ENCODE measurements around the gene SLC16A12. TPM values are rescaled to one million over a fixed set of nuclear protein-coding genes. Genes with fewer than 3 reads are reported as not detected.

The SLC16A12 gene
- total and polyA plus RNA-seq, 2 of the 13 experiments (the other 11 are each of a cell fraction or from before 2014, with no cell fraction given): 0.02 TPM; not detected in 1

DNA sequence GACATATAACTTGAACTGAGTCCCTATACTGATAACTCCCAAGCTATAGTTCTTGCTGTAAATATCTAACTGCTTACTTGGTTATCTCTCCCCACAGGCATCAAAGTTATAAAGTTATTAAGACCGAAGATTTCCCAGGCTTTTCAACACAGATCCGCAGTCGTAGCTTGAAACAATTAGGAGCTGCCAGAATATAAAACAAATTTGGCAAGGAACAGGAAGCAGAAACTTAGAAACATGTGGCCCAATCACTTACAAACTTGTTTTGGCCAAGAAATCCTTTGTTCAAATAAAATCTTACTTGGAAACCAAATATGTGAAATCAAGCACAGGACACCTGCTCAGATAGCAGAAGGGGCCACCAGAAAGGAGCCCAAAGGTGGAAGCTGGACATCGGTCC, 9.0 kb downstream of the SLC16A12 start:
- Histone ChIP-seq H2AFZ (ENCODE audit: low read length) (no peak overlapping the region), H3K4me1 (ENCODE audit: insufficient read depth, low read length) (no peaks in the 10 kb centered on the region), H3K4me3 (replicated peaks in 1 of 3; ENCODE audit: insufficient read depth in 1 of 3, low read depth in 2 of 3, low read length in 3 of 3) (no peak overlapping the region), H4K20me1 (ENCODE audit: insufficient read depth, low read length) (no peaks in the 10 kb centered on the region), H3K36me3 (replicated peaks in 1 of 2; ENCODE audit: control insufficient read depth in 1 of 2, insufficient read depth in 2 of 2, low read length in 2 of 2) (no peaks in the 10 kb centered on the region), H3K79me2 (ENCODE audit: insufficient read depth, low read length) (no peaks in the 10 kb centered on the region), H3K27ac (ENCODE audit: extremely low read length, insufficient read depth, low read length) (no peak overlapping the region), H3K9me3 (ENCODE audit: low read length) (no peaks in the 10 kb centered on the region), H3K4me2 (ENCODE audit: low read depth, low read length) (no peak overlapping the region), H3K27me3 (ENCODE audit: control insufficient read depth in 1 of 2, insufficient read depth in 2 of 2, low read length in 2 of 2) (no peaks in the 10 kb centered on the region; a peak in 1 of 5 replicates), H3K9ac (ENCODE audit: insufficient read depth, low read depth, low read length) (no peak overlapping the region)
- CTCF ChIA-PET (ENCODE audit: low intra/inter-chr PET ratio, low total read pairs): no interaction called here
- intact Hi-C loops (cut with micrococcal nuclease; ENCODE audit: unreplicated experiment): no loop called here
- DNase-seq (ENCODE audit: low spot score): no peak
- in situ Hi-C loops (cut with HindIII; ENCODE audit: extremely low pct_ligation_motif_present, low pct_unique_long_range_greater_than_20kb): no loop called here
- BruUV-seq (replicated peaks): no TSS peak
- TF ChIP-seq, protein P1, sequence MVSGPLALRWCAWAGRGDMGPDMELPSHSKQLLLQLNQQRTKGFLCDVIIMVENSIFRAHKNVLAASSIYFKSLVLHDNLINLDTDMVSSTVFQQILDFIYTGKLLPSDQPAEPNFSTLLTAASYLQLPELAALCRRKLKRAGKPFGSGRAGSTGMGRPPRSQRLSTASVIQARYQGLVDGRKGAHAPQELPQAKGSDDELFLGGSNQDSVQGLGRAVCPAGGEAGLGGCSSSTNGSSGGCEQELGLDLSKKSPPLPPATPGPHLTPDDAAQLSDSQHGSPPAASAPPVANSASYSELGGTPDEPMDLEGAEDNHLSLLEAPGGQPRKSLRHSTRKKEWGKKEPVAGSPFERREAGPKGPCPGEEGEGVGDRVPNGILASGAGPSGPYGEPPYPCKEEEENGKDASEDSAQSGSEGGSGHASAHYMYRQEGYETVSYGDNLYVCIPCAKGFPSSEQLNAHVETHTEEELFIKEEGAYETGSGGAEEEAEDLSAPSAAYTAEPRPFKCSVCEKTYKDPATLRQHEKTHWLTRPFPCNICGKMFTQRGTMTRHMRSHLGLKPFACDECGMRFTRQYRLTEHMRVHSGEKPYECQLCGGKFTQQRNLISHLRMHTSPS (CRISPR knock-in tag; IDR thresholded peaks at IDR 0.05; ENCODE audit: low read depth): no peak
- TF ChIP-seq, protein P2, sequence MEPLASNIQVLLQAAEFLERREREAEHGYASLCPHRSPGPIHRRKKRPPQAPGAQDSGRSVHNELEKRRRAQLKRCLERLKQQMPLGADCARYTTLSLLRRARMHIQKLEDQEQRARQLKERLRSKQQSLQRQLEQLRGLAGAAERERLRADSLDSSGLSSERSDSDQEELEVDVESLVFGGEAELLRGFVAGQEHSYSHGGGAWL (CRISPR knock-in tag; IDR thresholded peaks at IDR 0.05): no peak
- TF ChIP-seq, protein P3, sequence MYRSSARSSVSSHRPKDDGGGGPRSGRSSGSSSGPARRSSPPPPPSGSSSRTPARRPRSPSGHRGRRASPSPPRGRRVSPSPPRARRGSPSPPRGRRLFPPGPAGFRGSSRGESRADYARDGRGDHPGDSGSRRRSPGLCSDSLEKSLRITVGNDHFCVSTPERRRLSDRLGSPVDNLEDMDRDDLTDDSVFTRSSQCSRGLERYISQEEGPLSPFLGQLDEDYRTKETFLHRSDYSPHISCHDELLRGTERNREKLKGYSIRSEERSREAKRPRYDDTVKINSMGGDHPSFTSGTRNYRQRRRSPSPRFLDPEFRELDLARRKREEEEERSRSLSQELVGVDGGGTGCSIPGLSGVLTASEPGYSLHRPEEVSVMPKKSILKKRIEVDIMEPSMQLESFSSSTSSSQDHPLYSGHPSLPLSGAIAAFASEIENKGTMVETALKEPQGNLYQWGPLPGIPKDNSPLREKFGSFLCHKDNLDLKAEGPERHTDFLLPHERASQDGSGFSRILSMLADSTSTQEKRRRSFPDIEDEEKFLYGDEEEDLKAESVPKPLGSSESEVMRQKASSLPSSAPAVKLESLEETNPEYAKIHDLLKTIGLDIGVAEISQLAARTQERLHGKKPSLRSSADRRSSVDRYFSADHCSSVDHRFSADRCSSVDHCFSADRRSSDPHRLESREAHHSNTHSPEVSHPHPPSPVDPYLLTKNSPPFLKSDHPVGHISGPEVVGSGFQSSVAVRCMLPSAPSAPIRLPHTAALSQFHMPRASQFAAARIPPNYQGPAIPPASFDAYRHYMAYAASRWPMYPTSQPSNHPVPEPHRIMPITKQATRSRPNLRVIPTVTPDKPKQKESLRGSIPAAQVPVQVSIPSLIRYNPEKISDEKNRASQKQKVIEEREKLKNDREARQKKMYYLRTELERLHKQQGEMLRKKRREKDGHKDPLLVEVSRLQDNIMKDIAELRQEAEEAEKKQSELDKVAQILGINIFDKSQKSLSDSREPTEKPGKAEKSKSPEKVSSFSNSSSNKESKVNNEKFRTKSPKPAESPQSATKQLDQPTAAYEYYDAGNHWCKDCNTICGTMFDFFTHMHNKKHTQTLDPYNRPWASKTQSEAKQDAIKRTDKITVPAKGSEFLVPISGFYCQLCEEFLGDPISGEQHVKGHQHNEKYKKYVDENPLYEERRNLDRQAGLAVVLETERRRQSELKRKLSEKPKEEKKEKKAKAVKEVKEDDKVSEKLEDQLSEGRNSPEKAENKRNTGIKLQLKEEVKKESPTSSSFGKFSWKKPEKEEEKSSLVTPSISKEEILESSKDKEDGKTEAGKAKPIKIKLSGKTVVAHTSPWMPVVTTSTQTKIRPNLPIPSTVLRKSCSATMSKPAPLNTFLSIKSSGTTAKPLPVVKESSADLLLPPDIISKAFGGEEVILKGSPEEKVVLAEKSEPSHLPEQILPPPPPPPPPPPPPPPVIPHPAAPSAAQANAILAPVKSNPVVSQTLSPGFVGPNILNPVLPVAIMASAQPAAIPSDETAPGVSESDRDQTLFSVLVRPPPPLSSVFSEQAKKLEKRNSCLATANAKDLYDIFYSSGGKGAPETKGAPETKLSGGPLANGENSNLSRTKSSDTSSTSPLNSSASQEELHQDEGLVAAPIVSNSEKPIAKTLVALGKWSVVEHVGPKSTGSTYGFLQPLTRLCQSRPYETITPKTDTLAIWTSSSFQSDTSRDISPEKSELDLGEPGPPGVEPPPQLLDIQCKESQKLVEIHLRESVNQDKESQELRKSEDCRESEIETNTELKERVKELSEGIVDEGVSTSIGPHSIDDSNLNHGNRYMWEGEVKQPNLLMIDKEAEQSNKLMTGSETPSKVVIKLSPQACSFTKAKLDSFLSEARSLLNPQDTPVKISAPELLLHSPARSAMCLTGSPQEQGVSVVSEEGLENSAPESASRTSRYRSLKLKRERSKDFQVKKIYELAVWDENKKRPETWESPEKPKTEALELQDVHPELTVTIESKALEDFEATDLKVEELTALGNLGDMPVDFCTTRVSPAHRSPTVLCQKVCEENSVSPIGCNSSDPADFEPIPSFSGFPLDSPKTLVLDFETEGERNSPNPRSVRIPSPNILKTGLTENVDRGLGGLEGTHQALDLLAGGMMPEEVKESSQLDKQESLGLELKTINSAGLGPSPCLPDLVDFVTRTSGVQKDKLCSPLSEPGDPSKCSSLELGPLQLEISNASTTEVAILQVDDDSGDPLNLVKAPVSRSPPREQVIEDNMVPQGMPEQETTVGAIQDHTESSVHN (CRISPR knock-in tag; IDR thresholded peaks at IDR 0.05): no peak
- TF ChIP-seq HDAC1 (CRISPR knock-in tag; IDR thresholded peaks at IDR 0.05) (no peak), SP2 (CRISPR knock-in tag; IDR thresholded peaks at IDR 0.05) (no peak)
- TF ChIP-seq, protein P4, sequence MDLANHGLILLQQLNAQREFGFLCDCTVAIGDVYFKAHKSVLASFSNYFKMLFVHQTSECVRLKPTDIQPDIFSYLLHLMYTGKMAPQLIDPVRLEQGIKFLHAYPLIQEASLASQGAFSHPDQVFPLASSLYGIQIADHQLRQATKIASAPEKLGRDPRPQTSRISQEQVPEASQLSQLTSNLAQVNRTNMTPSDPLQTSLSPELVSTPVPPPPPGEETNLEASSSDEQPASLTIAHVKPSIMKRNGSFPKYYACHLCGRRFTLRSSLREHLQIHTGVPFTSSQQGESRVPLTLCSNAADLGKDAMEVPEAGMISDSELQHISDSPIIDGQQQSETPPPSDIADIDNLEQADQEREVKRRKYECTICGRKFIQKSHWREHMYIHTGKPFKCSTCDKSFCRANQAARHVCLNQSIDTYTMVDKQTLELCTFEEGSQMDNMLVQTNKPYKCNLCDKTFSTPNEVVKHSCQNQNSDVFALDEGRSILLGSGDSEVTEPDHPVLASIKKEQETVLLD (CRISPR knock-in tag; IDR thresholded peaks at IDR 0.05; ENCODE audit: low read depth): no peak
- 78% methylated on average over 4 of the region's 4 CpGs for WGBS (ENCODE audit: low lambda C conversion rate)
- FAIRE-seq: no peak
- no peak for ATAC-seq
- POLR2A ChIA-PET: no interaction called here
